Mucosa of gallbladder (tissue), 1 donor: ENCODE results near the gene ATP6V0A4. TPM values are rescaled to one million over a fixed set of nuclear protein-coding genes. Genes with fewer than 3 reads are reported as not detected.
"Not testable (repeated sequence)": the region's sequence is repeated elsewhere in the genome, so short reads cannot be mapped to it uniquely, and the experiment has no call there.

Experiments
- DNase-seq: peaks from one replicate; pipeline ENCODE4 v3.0.0-alpha.2; 2020; ENCODE audit warnings: low spot score
- total RNA-seq: library from RNA; stranded (reverse); gene quantifications from one replicate; pipeline ENCODE4 v1.2.1, GENCODE V29; 2021
- donor health status: DM: no; HTN: no; CAD: no.

ATP6V0A4 gene
- total RNA-seq, 1 donor from 2014 or later, result not detected

DNA sequence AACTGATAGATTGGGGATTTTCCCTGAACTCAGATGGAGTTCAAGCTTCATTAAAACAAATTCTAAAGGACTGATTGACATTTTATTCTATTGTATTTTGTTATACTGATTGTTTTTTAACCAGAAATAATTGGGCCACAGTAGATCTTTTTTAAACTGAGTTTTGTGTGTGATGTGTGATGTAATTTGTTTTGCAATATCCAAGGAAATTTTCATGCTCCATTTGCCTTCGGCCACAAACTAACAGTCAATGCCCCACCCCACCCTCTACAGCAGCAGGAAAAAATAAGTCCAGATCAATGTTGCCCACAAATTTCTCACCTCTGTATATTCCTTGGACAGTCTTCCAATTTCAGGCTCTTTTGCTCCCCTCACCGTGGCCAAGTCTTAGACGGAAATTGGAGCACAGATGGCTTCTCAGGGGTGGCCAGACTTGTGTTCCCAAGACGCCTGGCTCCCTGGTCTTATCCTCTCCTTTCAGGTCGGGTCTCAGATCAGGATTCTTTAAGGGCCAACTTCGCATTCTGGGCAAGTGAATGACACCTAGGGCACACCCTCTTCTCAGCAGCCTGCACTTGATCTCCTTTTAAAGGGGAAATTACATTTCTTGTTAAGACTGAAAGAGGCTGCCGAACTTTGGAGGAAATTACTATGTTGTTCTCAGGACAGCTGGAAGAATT, 97.0 kb downstream of the ATP6V0A4 start, which contains the start of gene SVOPL:
TSS of gene SVOPL (minus strand) at position 506 of the 680 bp plus-strand sequence. CDS start 22,317 bp downstream, outside the sequence.
- DNase-seq, result no peak

DNA sequence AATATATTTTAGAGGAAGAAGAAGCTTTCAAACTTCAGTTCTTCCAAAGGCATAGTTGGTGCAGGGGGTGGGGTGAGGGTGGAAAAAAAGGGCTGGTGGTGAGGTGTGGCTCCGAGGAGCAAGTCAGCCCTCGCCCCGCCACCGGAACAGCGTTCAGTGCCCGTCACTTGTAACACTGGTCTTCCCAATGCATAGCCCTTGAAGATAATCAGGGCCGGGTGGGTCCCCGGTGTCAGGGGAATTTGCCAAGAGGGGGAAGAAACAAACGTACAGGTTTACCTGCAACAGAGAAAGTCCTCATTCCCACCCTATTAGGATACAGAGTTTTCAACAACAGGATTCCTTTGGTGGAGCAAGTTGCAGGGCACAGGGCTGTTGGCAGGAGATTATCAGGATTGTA, 98.3 kb downstream of the ATP6V0A4 start:
- no peak for DNase-seq

DNA sequence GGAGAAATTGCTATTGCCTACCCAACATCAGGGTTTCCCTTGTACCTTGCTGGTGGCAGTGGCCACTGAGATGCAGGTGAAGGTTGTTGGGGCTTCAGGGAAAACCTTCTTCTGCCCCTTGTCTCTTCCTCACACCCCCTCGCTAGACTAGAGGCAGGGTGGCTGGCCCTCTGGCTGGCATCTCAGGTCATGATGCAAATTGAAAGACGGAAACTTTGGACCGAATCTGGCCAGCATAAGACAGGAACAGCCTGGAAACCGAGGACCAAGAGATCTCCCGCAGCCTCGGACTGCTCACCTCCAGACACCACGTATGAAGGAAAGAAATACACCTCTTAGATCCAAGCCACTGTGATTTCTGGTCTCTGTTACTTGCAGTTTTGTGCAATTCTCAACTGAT, 99.7 kb downstream of the ATP6V0A4 start:
- no peak for DNase-seq

DNA sequence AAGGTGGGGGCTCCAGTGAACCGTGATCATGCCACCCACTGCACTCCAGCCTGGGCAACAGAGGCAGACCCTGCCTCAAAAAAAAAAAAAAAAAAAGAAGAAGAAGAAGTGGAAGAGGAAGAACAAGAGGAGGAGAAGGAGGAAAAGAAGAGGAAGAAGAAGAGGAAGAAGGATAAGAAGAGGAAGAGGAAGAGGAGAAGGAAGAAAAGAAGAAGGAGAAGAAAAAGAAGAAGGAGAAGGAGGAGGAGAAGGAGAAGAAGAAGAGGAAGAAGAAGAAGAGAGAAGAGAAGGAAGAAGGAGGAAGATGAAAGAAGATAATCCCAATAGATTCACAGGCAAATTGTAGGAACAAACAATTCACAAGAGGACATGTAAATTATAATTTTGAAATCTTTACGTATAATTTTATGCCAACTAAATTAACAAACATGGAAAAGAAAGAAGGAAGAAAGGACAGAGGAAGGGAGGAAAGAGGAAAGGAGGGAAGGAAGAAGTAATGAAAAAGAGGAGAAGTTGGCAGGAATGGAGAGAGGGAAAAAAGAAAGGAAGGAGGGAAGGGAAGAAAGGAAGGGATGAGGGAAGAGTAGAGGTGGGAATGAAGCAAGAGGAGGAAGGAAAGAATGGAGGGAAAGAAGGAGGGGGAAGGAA, 100.3 kb downstream of the ATP6V0A4 start:
- no peak for DNase-seq

DNA sequence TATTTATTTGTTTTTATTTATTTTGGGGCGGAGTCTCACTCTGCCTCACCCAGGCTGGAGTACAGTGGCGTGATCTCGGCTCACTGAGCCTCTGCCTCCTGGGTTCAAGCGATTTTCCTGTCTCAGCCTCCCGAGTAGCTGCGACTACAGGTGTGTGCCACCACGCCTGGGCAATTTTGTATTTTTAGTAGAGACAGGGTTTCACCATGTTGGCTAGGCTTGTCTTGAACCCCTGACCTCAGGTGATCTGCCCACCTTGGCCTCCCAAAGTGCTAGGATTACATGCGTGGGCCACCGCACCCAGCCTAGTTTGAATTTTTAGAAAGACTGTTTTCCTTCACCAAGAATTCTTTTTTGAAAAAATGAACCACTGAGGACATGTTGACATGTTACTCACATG, 102.2 kb downstream of the ATP6V0A4 start:
- not testable (repeated sequence) for DNase-seq

DNA sequence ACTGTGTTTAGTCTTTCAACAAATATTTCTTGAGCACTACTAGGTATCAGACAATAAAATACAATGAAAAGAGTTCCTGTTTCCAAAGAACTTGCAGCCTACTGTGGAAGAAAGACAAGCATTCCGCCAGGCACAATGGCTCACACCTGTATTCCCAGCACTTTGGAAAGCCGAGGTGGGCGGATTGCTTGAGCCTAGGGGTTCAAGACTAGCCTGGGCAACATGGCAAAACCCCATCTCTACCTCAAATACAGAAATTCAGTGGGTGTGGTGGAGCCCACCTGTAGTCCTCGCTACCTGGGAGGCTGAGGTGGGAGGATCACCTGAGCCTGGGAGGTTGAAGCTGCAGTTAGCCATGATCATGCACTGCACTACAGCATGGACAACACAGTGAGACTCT, 102.9 kb downstream of the ATP6V0A4 start:
- no peak for DNase-seq

DNA sequence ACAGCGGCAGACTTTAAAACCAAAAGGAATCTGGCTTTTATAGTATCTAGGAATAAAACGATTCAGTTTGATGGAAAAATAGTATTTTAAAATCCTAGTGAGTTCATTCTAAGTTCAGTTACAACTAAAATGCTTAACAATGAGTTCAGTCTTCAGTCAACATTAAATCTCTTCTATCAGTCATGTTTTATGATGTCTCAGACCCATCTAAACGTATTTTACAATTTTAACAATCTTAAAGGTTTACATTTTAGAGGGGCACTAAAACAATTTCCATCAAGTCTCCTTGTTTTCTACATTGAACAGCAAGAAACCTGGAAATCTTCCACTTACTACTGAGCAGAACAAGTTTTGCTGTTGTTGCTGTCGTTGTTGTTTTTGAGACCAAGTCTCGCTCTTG, 106.8 kb downstream of the ATP6V0A4 start:
- DNase-seq, result no peak

DNA sequence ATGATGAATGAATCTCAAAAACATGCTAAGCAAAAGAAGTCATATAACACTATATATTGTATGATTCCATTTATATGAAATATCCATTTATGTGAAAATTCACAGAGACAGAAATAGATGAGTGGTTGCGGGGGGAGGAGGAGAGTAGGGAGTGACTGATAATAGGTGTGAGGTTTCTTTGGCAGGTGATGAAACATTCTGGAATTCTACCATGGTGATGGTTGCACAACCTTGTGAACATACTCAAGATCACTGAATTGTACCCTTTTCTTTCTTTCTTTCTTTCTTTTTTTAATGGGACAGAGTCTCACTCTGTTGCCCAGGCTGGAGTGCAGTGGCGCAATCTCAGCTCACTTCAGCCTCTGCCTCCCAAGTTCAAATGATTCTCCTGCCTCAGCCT, 107.5 kb downstream of the ATP6V0A4 start:
- DNase-seq, result no peak

DNA sequence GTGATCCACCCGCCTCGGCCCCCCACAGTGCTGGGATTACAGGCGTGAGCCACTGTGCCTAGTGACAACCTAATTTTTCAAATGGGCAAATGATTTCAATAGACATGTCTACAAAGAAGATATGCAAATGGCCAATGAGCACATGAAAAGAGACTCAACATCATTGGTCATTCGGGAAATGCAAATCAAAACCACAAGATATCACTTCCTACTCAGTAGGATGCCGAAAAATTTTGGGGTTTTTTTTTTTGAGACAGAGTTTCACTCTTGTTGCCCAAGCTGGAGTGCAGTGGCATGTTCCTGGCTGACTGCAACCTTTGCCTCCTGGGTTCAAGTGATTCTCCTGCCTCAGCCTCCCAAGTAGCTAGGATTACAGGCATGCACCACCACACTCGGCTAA, 110.0 kb downstream of the ATP6V0A4 start:
- DNase-seq, result not testable (repeated sequence)

DNA sequence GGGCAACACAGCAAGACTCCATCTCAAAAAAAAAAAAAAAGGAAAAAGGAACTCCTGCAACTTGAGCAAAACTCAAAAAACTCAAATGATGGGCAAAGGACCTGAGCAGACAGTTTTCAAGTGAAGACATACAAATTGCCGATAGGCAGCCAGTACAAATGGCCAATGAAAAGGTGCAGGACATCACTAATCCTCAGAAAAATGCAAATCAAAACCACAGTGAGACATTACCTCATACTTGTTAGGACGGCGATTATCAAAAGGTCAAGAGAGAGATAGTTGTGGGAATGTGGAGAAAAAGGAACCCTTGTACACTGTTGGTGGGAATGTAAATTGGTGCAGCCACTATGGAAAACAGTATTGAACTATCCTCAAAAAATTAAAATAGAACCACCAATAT, 113.7 kb downstream of the ATP6V0A4 start:
- no peak for DNase-seq

DNA sequence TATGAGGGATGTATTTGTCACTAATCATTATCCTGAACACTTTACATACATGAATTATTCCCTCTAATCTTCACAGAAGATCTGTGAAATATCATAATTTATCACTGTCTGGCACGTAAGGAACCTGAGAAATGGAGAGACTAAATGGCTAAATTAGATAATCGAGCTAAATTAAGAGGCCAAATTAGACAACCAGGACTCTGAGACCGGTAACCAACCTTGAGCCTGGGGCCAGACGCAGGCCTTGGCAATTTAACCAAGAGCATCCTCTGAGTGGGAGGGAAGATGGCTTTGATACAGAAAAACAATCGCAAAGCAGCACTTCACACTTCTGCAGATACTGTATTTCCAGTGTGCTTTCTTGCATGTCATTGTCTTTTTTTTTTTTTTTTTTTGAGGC, 118.2 kb downstream of the ATP6V0A4 start:
- no peak for DNase-seq

DNA sequence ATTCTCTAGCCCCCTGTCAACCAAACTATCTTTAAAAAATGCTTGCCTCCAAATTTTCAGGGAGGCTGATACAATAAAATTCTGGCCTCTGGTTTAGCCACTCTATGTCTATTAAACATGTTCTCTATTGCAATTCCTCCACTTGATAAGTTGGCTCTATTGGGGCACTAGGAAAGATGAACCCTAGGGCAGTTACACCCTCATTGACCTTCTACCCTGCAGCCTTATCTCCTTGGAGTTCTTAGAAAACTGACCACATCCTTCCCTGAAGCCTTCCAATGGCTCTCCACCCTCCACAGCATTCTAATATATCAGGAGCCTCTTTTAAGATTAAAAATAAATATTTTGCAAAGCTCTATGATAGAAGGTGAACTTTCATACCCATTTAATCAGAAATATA, 127.4 kb downstream of the ATP6V0A4 start:
- no peak for DNase-seq

DNA sequence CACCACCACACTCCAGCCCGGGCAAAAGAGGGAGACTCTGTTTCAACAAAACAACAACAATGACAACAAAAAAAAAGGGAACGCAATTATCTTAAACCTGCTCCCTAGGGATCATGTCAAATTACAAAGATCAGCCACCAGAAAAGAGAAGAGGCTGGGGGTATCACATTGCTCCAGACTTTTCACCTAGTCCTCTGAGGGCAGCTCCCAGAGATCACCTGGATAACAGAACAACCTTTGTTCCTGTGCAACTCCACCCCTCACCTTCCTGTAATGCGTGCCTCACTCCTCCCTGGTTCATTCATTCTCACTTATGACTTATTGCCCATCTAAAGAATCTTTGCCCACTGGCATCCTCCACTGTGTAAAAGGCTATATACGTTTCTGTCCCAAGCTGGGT, 128.6 kb downstream of the ATP6V0A4 start:
- DNase-seq, result no peak

DNA sequence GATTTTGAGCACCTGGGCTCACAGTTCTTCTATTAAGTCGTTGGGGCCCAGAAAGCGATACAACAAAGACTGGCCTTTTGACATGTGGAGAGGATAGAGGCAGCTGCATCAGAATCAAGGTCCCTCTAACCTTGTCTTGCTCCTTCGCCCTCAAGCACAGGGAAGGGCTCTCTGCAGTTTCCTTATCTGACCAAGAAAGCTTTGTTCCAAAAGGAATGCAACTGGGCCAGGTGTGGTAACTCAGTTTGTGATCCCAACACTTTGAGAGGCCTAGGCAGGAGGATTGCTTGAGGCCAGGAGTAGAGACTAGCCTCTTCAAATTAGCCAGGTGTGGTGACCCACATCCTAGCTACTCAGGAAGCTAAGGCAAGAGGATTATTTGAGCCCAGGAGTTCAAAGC, 129.1 kb downstream of the ATP6V0A4 start:
- DNase-seq, result no peak

DNA sequence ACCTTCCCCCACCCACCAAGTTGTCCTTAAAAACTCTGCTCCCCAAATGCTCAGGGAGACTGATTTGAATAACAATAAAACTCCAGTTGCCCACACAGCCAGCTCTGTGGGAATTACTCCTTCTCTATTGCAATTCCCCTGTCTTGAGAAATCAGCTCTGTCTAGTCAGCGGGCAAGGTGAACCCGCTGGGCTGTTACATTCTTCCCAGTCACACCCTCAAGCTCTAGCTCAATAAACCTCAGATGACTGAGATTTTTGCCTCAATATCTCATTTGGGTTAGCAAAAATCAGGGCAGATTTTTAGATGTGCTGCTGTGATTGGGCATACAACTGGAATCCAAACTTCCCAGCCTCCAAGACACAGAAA, 129.8 kb downstream of the ATP6V0A4 start:
- DNase-seq, result no peak

DNA sequence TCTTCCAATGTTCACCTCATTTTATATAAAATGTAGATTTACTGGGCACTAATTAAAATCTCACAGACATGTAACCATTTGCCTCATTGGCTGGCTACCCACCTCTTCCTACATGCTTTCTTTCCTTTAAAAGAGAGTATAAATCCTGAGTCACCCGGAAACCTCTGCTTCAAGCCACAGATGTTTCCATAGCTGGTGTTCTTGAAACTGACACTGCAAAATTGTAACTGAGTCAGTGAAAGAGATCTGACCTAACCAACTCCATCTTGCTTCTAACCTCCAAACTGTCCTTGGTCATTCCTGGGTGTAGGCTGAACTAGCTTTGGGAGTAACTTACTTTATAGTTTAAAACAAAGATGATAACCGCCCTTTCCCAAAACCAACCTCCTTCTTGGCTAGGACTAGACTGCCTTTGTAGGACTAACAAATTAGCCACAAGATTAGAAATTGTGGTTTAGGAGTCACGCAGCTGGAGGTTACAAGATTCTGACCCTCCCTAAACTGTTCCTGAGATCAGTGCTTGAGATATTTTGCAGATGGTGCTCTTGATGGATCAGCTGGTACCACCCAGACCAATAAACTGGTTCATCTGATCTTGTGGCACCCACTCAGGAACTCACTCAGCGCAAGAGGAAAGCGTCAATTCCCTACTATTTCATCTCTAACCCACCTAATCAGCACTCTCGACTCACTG, 130.3 kb downstream of the ATP6V0A4 start:
- no peak for DNase-seq

DNA sequence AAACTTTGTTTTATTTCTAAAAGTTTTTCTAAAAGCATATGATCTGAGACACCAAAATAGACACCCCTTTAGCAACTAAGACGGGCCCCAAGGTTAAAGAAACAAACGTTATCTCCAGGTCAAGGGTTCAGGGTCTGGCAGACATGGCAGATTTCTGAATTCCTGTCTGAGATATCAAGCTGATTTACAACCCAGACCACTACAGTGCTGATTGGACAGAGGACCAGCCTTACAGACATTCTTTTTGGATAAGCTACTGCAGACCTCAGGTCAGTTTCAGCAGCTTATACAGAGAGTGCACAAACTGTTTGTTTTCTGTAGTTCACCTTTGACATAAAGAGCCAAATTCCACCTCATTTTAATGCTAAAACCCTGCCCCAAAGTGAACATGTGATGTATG, 131.6 kb downstream of the ATP6V0A4 start:
- DNase-seq, result no peak

DNA sequence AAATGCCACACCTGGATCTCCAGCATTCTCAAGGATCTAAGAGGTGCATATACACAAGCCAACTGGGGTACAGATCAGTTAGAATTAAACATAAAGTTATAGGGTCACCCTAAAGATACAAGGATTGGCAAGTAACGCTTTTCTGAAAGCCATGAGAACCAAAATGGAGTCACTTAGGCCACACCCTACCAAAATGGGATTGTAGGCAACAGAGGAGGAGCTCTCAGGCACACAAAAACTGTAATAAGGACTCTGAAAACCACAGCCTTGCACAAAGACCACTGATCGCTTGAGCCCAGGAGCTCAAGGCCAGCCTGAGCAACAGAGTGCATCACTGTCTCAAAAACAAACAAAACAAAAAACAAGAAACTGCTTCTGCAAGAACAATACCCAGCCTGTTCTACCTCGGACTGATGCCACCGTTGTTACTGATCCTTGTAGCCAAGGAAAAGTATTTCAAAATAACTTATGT, 132.3 kb downstream of the ATP6V0A4 start:
- DNase-seq, result no peak

DNA sequence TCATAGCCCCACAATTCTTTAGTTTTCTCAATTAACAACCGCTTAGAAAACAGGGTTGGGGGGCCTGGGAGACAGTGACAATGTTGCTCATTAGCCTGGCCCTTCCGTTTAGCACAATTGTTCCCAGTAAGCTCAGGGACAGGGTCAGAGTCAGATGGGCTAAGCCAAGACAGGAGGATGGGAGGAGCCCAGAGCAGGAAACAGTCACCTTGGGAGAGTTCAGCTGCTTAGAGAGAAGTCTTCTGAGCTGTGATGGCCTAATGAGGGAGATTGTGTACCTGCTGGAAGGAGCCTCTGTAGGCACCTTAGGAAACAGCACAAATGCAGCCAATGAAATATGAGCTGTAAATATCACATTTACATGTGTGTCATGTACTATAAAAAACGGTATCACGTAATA, 132.7 kb downstream of the ATP6V0A4 start:
- no peak for DNase-seq

DNA sequence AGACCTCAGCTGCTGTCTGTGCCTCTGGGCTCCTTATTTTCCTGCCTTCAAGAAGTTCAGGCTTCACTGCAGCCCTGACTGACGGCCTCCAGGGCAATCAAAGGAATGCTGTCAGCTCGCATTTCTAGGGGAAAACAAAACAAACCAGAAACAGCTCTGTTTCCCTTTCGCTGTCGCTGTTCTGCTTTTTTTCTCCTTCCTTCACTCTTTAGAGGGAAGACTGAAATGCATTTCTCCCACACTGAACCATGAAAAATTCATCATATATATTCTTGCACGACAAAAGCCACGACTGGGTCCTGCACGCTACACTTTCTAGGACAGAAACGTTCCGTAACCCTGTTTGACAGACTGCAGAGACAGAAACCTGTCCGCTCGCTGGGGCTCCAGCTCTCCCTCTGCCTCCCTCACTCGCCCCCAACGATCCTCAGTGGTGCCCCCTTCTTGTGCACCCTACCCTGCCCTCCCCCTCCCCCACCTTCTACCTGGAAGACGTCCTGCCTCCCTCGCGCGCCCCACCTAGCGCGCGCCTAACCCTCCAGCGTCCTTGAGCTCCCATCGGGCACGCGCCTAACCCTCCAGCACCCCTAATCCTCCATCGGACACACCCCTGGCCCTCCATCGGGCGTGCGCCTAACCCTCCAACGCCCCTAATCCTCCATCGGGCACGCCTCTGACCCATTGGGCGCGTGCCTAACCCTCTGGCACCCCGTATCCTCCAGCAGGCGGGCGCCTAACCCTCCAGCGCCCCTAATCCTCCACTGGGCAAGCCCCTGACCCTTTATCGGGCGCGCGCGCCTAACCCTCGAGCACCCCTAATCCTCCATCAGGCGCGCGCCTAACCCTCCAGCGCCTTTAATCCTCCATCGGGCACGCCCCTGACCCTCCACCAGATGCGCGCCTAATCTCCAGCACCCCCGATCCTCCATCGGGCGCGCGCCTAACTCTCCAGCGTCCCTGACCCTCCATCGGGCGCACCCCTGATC, 134.0 kb downstream of the ATP6V0A4 start:
- DNase-seq, result no peak

DNA sequence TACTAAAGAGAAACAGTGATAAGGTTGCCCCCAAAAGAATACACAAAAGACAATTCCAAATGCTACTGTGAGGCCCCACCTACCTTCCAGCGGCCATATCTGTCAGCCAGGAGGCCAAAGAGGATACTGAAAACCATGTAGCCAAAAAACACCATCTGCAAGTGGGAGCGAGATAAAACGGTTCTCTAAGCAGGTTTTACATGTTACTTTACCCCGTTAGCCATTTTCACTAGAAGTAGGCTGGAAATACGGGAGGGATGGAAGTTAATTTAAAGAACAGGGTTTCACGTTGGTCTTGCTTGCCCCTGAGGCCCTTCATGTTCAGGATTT, 135.0 kb downstream of the ATP6V0A4 start:
- DNase-seq, result no peak
